Hepatic stellate cell (primary cell): Measurements from ENCODE around the gene KDM5D.

Experiments used
- DNase-seq: peaks from one replicate; pipeline ENCODE4 v3.0.0; 2011; ENCODE audit warnings: low spot score

The KDM5D gene

GRCh38 chrY:19744381-19745378 is at the start of gene KDM5D:
Gene KDM5D (minus strand): TSS chrY:19744726. CDS start chrY:19744534, 192 bp downstream.
- DNase-seq, result no peak

- no peak for DNase-seq
Measured at GRCh38 chrY:19768375-19768774, 23.8 kb upstream of the KDM5D start.

GRCh38 chrY:19743331-19743730 is 1.2 kb downstream of the KDM5D start:
- no peak for DNase-seq

GRCh38 chrY:19742153-19742552 is 2.4 kb downstream of the KDM5D start:
- no peak for DNase-seq

- no peak for DNase-seq
Measured at GRCh38 chrY:19734425-19734824, 10.1 kb downstream of the KDM5D start.

- no peak for DNase-seq
Measured at GRCh38 chrY:19717950-19718349, 26.6 kb downstream of the KDM5D start.

- no peak for DNase-seq
Measured at GRCh38 chrY:19717146-19717545, 27.4 kb downstream of the KDM5D start.

- no peak for DNase-seq
Measured at GRCh38 chrY:19715226-19715625, 29.3 kb downstream of the KDM5D start.

- DNase-seq, result no peak
Measured at GRCh38 chrY:19713430-19713829, 31.1 kb downstream of the KDM5D start.

GRCh38 chrY:19706273-19706672 is 38.3 kb downstream of the KDM5D start:
- DNase-seq, result no peak

- DNase-seq, result no peak
Measured at GRCh38 chrY:19698495-19698894, 46.0 kb downstream of the KDM5D start.

- no peak for DNase-seq
Measured at GRCh38 chrY:19680821-19681220, 63.7 kb downstream of the KDM5D start.
